Activated gamma-delta T cell treated with Interleukin-2 at 50 U/mL for 16 hours (primary cell): ENCODE measurements around the gene BPI.
"Not testable (repeated sequence)": the region's sequence is repeated elsewhere in the genome, so short reads cannot be mapped to it uniquely, and the experiment has no call there.

Source experiments
- DNase-seq: peaks from one replicate; pipeline ENCODE4 v3.0.0-alpha.2; 2020

BPI gene

GRCh38 chr20:38338849-38339520 is 35.0 kb downstream of the BPI start:
- no peak for DNase-seq

- not testable (repeated sequence) for DNase-seq
Observed at GRCh38 chr20:38339521-38339896, 35.6 kb downstream of the BPI start.

- DNase-seq = no peak
Observed at GRCh38 chr20:38339997-38340396, 36.0 kb downstream of the BPI start.

GRCh38 chr20:38340693-38341092 is 36.7 kb downstream of the BPI start:
- DNase-seq = no peak

GRCh38 chr20:38342216-38342615 is 38.3 kb downstream of the BPI start:
- DNase-seq = no peak

- no peak for DNase-seq
Observed at GRCh38 chr20:38342713-38343310, 38.9 kb downstream of the BPI start.

GRCh38 chr20:38343311-38344106 is 39.6 kb downstream of the BPI start:
- no peak for DNase-seq

- no peak for DNase-seq
Observed at GRCh38 chr20:38344107-38344701, 40.2 kb downstream of the BPI start.

GRCh38 chr20:38345643-38346042 is 41.7 kb downstream of the BPI start:
- DNase-seq = no peak

GRCh38 chr20:38346247-38346651 is 42.3 kb downstream of the BPI start, which contains the start of gene LBP:
Gene LBP (plus strand): TSS chr20:38346482. CDS start chr20:38346517, 35 bp downstream.
- DNase-seq = no peak

GRCh38 chr20:38346741-38347140 is 42.8 kb downstream of the BPI start:
- no peak for DNase-seq

GRCh38 chr20:38349856-38350255 is 45.9 kb downstream of the BPI start:
- DNase-seq = no peak

- no peak for DNase-seq
Observed at GRCh38 chr20:38350879-38351775, 47.2 kb downstream of the BPI start.

GRCh38 chr20:38353316-38353715 is 49.4 kb downstream of the BPI start:
- DNase-seq = no peak

- DNase-seq = no peak
Observed at GRCh38 chr20:38354227-38354626, 50.3 kb downstream of the BPI start.

GRCh38 chr20:38355161-38356012 is 51.4 kb downstream of the BPI start:
- no peak for DNase-seq

- no peak for DNase-seq
Observed at GRCh38 chr20:38357653-38358207, 53.8 kb downstream of the BPI start.

GRCh38 chr20:38358556-38358955 is 54.6 kb downstream of the BPI start:
- DNase-seq = no peak

- DNase-seq = no peak
Observed at GRCh38 chr20:38363004-38363747, 59.2 kb downstream of the BPI start.

GRCh38 chr20:38369389-38369788 is 65.4 kb downstream of the BPI start:
- no peak for DNase-seq
